HG03521 (cell line): ENCODE measurements around the gene P2RX2.

Experiments
- ATAC-seq: cut with Tn5 transposase; IDR thresholded peaks from one replicate; pipeline ENCODE4 v1.9.1; 2021; ENCODE audit warnings: mild to moderate bottlenecking, moderate library complexity; ENCODE audit not compliant: unreplicated experiment

Gene P2RX2

GRCh38 chr12:132601171-132601883 is 17.2 kb upstream of the P2RX2 start:
- ATAC-seq: no peak

- ATAC-seq: no peak
Measured at GRCh38 chr12:132602572-132603239, 15.9 kb upstream of the P2RX2 start.

- no peak for ATAC-seq
Measured at GRCh38 chr12:132603240-132604150, 15.1 kb upstream of the P2RX2 start.

GRCh38 chr12:132604151-132604618 is 14.4 kb upstream of the P2RX2 start:
- no peak for ATAC-seq

GRCh38 chr12:132604668-132605441 is 13.7 kb upstream of the P2RX2 start:
- ATAC-seq: no peak

- no peak for ATAC-seq
Measured at GRCh38 chr12:132605892-132606291, 12.7 kb upstream of the P2RX2 start.

- no peak for ATAC-seq
Measured at GRCh38 chr12:132606466-132606865, 12.1 kb upstream of the P2RX2 start.

- ATAC-seq: no peak
Measured at GRCh38 chr12:132606927-132607326, 11.6 kb upstream of the P2RX2 start.

- no peak for ATAC-seq
Measured at GRCh38 chr12:132608231-132609171, 10.1 kb upstream of the P2RX2 start.

GRCh38 chr12:132610051-132610759 is 8.4 kb upstream of the P2RX2 start, which contains the start of gene LRCOL1:
Gene LRCOL1 (minus strand): TSS chr12:132610582. CDS start chr12:132606251, 4,331 bp downstream.
- no peak for ATAC-seq

- ATAC-seq: no peak
Measured at GRCh38 chr12:132610866-132611602, 7.5 kb upstream of the P2RX2 start.

GRCh38 chr12:132611620-132612019 is 7.0 kb upstream of the P2RX2 start:
- ATAC-seq: no peak

GRCh38 chr12:132614029-132614428 is 4.5 kb upstream of the P2RX2 start:
- no peak for ATAC-seq

GRCh38 chr12:132614861-132615578 is 3.6 kb upstream of the P2RX2 start:
- ATAC-seq: no peak

GRCh38 chr12:132615579-132616038 is 3.0 kb upstream of the P2RX2 start:
- no peak for ATAC-seq

GRCh38 chr12:132617135-132617701 is 1.4 kb upstream of the P2RX2 start:
- no peak for ATAC-seq
